Activated CD8-positive, alpha-beta memory T cell treated with anti-CD3 and anti-CD28 coated beads, Interleukin-2, amount 50 U/mL, for 48 hours (primary cell): Measurements from ENCODE around the gene CARD9.
"Not testable (repeated sequence)": the region's sequence is repeated elsewhere in the genome, so short reads cannot be mapped to it uniquely, and the experiment has no call there.

Source experiments
- DNase-seq: peaks from one replicate; pipeline ENCODE4 v3.0.0-alpha.2; 2020

The CARD9 gene

DNA sequence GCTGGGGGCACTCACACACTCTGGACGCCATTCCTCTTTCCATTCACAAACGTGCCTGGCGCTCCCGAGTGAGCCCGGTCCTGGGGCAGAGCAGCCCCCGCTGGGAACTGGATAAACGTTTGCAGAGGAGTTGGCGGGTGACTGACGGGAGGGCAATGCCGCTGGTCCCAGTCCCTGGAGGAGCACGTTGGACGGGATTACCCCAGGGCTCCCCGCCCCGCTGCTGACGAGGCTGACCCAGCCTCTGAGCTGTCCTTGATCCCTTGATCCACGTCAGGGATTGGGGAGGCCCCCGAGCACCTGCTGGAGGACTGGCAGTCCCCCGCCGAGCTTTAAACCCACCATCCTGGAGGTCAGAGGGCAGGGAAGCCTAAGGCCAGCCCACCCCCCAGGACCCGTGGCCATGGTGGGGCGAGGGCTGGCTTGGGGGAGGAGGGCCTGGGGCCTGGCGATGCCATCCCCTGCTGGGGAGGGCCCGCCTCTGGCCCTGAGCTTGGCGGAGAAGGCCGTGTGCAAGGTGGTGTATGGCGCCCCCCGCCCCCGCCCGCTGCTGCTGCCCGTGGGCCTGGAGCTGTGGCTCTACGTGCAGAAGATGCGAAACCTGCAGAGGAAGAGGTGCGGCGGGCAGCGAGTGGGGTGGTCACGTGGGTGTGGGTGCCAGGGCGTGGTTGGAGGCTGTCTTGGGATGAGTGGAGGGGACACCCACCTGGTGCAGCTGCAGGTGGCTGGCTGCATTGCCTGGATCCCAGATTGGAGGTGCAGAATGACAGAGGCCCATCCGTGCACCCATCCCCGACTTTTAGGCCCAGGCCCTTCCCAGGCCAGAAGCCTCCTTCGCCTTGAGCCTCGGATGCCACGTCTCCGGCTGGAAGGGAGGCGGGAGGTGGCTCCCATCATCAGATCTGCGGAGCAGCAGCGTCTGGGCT lies 41.6 kb downstream of the CARD9 start:
- no peak for DNase-seq

DNA sequence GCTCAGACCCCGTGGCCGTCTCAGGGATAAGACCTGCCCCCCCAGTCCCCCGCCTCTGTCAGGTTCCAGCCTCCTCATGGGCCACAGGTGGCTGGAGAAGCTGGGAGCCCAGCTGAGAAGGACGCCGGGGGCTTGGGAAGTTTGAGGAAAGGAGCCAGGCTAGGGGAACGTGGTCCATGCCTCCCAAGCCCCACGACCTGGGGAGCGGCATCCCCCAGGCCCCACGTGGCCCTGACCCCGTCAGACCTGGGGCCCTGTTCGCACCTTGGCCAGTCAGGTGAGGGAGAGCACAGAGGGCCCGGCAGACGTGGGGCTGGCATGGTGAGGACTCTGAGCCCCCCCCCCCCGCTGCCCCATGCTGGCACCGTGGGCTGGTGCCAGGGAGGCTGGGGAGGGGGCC lies 42.4 kb downstream of the CARD9 start:
- no peak for DNase-seq

DNA sequence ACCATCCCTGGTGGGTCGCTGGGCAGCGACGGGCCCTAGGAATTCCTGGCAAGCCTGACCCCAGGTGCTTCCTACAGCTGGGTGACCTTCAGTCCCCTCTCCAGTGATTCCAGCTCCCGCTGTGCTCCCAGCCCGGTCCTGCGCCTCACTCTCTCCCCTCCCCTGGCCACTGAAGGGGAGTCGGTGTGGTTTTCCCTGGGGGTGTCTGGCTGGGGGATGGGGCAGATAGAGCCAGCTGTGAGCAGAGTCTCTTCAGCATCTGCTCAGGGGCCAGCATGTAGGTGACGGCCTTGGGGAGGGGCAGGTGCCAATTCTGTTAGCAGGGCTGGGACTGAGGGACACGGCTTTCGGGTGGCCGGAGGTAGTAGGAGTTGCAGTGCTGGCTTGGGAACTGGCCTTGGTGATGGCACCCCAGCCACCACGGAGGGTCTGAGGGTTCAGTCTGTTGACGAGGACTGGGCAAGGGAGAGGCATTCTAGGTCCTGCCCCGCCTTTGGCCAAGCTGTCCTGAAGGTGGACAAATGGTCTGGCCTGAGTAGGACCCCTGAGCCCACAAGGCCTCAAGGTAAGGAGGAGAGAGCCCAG lies 43.0 kb downstream of the CARD9 start:
- DNase-seq = no peak

DNA sequence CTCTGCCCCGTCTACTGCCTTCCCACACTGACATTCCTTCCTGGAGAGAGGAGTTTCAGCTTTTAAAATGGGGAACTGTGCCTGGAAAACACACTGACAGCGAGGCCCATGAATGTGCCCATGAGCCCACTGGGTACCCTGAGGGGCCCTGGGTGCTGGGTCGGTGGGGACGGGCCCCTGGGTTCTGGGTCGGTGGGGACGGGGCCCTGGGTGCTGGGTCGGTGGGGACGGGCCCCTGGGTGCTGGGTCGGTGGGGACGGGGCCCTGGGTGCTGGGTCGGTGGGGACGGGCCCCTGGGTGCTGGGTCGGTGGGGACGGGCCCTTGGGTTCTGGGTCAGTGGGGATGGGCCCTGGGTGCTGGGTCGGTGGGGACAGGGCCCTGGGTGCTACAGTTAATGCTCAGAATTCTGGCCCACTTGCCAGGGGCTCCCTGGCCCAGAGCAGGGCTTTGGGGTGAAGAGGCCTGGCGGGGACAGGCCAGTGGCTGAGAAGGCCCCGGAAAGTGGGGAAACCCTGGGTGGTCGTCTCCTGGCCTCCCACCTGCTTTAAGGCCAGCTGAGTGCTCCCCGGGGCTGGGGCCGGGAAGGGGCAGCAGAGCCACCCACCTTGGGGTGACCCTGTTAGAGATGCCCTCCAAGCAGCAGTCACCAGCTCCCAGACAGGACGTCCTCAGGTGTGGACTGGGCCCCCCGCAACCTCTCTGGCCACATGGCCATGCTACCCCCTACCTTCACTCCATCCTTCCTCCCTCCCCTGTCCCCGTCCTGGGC lies 43.6 kb downstream of the CARD9 start:
- no peak for DNase-seq

DNA sequence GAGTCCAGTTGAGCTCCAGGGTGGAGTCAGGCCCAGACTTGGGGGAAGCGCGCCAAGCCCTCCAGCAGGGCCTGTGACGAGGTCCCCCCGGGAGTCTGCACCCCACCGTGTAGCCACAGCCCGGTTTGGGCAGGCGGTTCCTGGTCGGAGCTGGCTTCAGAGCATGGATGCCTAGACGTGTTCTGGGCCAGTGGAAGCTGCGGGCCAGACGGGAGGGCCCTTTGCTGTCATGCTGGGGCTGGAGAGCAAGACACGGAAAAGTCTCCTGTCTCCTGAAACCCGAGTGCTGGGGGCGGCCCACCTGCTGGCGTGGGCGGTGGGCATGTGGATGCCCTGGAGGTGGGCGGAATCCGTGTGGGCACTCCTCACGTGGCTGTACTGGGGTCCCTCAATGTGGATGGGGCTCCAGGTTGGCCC lies 44.2 kb downstream of the CARD9 start:
- DNase-seq = no peak

DNA sequence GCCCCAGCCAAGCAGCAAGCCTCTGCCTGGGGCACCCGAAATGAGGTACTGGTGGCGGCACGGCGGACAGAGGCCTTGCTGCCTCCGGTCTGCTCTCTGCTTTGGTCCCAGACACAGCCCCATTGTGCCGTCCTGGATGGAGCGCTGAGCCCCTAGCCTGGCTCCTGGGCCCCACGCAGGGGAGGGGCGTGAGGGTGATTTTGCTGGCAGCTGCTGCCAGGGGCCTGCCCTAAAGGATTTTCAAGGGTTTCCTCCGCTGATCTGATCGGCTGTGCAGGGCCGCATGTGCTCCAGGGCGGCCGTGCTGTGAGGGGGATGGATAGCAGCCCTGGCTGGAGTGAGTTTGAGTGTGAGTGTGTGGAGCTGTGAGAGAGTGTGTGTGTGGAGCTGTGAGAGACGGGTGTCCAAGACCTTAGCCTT lies 44.8 kb downstream of the CARD9 start:
- DNase-seq = no peak

DNA sequence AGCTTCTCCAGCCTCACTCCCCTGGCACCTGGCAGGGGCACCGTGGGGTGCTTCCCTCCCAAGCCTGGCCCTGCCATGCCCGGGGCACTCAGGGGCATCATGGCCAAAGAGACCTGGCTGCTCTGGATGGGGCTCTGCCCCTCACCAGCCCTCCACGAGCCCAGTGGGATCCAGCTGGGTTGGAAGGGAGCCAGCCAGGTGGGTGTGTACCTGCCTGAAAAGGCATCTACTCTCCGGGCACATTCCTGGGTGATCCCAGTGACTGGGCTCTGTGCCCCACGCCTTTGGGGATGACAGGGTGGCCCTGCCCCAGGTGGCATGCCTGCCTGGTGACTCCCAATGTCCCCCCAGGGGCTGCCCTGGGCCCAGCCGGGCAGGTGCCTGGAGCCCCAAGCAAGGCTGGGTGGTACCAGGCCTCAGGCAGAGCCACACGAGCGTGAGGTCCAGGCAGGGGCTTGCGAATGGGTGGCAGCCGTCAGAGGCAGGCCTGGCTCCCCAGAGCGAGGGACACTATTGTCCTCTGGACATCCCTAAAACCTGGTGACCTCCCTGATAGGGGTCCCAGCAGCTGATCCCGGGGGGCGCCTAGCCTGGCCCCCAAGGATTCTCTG lies 45.4 kb downstream of the CARD9 start:
- DNase-seq = peak; percentile 62

DNA sequence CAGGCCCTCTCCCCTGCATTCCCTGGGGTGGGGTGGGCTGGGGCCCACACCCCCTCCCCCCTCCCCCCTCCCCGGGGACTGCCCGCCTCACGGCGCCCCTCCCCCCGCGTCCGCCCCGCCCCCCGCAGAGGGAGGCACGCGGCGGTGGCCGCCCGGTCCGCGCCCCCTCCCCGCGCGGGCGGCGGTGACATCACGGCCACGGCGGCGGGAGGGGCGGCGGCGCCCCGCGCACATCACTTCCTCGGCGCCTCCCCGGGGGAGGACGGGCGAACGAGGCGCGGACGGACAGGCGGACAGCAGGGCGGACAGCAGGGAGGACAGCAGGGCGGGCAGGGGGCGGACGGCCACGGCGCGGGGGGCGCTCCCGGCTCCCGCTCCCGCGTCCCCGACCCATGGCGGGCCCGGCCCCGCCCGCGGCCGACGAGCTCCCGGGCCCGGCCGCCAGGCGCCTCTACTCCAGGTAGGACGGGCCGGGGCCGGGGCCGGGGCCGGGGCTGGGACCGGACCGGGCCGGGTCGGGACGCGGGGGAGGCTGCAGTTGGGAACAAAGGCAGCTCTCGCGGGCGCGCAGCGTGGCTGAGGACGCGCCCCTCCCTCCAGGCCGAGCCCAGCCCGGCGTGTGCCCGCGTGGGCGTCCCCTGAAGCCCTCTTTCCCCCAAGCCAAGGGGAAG lies 46.0 kb downstream of the CARD9 start, which contains the start of gene GPSM1:
GPSM1 (plus strand) TSS at position 236 of the 671 bp plus-strand sequence; CDS start at position 393, 157 bp downstream.
- peak; percentile 65 for DNase-seq

DNA sequence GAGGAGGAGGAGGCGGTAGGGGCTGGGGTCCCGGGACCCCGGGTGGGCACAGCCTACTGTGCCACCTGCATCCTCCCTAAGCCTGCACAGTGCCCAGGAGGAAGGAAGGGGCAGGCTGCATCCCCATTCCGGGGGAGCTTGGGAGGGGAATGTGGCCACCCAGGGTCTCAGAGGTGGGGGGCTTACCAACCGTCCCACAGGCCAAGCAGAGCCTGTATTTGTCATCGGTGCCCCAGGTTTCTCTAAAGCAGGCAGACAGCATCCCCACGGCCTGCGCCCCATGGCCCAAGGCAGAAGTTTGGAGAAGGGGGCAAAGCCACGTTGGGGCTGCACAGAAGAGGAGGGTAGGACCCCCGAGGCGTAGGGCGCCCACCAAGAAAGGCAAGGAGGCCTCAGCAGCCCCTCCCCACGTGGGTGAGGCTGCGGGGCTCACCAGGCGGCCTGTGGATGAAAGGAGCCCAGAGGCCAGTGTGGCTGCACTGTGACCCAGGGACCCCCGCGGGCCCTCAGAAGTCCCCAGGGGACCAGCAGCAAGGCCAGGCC lies 46.6 kb downstream of the CARD9 start:
- DNase-seq = no peak

DNA sequence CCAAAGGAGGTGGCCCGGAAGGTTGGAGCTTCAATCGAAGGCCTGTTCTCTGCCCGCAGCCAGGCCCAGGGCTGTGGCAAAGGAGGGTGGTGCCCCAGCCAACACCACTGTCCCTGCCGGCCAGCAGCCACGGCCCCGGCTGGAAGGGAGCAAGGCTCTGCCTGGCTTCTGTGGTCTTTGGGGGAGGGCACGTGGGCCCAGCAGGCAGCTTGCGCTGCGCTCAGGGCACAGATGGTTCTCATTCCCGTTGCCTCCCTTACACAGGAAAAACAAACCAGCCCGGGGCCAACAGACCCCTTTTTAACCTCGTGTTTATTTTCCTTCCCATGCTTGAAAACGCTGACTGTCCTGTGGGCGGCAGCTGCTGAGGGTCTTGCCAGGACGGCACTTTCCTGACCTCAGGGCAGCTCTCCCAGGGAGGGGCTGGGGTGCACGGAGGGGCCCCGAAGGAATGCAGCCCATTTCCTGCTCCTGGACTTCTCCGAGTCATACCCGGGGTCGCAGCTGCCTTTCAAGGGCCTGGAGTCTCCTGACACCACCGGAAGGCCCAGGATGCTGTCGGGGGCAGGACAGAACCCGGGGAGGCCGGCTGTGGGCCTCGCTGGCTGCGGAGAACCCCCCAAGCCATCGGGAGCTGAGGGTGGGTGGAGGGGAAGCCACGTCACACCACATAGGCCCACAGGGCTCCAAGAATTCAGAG lies 47.3 kb downstream of the CARD9 start:
- no peak for DNase-seq

DNA sequence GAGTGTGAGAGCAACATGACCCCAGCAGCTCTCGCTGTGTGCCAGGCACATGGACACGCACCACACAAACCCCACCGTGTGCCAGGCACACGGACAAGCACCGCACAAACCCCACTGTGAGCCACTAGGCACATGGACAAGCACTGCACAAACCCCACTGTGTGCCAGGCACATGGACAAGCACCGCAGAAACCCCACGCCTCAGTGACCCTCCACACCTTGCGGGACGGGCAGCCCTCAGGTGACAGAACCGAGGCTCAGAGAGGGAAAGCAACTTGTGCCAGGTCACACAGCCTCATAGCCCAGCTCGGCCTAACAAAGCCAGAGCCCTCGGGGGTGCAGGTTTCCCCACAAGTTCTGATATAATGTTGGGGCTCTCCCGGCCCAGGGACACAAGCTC lies 48.1 kb downstream of the CARD9 start:
- DNase-seq = no peak

DNA sequence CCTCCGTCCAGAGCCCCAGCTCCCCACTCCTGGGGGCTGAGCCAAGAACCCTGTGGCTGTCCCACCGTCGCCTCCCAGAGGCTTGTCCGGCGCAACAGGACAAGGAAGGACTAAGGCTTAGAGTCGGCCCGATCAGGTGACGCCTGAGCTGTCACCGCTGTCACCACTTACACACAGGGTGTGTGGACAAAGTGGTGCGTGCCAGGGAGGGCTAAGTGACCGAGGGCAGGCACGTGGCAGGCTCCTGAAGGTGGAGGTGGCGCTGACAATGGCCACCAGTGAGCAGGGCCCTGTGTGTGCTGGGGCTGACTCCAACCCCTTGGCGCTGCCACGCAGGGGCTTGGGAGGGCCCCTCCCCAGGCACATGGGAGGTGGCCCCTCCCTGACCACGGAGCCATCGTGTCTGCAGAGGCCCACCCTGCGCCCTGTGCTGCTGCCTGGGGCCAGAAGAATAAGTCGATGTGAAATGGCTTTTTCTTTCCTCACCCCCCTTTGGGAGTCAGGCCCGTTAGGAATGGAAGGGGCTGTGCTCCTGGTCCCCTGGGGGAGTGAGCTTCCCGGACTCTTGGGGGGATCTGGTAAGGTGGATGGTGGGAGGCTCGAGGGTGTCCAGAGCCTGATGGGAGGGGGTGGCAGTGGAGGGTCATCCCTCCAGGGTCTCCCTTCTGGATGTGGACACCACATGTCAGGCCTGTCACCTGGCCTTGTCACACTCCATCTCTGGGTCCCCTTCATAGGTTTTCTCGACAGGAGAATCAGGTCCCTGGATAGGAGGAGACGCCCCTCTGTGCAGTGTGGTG lies 48.8 kb downstream of the CARD9 start:
- DNase-seq = no peak

DNA sequence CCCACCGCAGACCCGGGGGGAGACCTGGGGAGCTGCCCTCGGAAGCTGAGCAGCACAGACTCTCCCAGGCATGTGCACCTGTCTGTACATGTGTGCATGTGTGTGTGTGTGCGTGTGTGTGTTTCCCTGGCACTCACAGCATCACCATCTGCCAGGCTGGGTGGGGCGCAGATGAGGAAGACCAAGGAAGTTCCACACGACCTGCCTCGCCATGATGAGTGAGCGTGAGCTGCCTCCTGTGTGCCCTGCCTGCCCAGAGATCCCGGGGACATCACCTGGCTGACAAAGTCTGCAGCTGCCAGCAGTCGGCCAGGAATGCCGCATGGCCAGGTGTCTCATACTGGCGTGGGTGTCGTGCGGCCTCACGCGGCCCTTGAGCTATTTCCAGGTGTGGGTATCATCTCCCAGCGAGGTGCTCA lies 50.1 kb downstream of the CARD9 start:
- DNase-seq = no peak

DNA sequence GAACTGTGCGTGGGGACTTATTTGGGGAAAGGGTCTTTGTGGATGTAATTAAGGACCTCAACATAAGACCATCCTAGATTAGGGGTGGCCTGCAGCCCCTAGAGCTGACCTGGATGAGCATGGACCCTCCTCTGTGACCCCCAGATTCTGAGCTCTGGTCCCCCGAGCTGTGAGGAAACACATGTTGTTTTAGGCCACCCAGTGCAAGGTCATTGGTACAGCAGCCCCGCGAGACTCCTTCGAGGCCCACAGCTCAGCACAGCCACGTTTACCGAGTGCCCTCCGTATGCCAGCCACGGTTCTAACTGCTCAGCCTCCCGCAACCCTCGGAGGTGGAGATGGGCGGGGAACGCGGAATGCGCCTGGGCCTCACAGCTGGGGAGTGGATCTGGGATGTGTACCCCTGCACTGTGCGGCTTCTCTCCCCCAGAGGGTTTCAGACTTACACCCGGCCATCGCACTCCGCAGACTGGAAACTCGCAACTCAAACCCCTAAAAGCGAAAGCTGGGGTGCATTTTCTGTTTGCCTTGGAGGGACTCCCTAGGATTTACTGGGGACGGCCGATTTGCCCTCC lies 50.6 kb downstream of the CARD9 start:
- no peak for DNase-seq

DNA sequence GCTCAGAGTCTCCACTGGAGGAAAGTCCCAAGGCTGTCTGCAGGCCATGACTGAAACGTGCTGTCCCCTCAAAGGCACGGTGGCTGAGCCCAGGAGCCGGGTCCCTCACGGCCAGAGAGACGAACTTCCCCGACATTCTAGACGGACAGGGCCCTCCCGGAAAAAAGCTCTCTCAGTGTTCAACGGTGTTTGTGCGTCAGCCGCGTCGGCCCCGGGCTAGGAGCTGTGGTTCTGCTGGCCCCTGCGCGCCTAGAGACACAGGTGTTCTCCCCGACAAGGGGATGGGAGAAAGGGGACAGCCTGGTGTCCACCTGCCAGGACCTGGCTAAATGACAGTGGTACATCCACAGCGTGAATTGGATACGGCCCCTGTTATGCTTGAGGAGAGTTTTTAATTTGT lies 51.9 kb downstream of the CARD9 start:
- no peak for DNase-seq

DNA sequence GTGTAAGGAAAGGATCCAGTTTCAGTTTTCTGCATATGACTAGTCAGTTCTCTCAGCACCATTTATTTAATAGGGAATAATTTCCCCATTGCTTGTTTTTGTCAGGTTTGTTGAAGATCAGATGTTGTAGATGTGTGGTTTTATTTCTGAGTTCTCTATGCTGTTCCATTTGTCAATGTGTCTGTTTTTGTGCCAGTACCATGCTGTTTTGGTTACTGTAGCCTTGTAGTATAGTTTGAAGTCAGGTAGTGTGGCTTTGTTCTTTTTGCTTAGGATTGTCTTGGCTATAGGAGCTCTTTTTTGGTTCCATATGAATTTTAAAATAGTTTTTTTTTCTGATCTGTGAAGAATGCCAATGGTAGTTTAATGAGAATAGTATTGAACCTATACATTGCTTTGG lies 52.5 kb downstream of the CARD9 start:
- not testable (repeated sequence) for DNase-seq

DNA sequence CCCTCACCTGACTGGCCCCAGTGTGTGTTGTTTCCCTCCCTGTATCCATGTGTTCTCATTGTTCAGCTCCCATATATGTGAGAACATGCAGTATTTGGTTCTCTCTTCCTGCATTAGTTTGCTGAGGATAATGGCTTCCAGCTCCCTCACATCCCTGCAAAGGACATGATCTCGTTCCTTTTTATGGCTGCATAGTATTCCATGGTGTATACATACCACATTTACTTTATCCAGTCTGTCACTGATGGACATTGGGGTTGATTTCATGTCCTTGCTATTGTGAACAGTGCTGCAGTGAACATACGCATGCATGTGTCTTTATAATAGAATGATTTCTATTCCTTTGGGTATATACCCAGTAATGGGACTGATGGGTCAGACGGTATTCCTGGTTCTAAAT lies 53.5 kb downstream of the CARD9 start:
- not testable (repeated sequence) for DNase-seq

DNA sequence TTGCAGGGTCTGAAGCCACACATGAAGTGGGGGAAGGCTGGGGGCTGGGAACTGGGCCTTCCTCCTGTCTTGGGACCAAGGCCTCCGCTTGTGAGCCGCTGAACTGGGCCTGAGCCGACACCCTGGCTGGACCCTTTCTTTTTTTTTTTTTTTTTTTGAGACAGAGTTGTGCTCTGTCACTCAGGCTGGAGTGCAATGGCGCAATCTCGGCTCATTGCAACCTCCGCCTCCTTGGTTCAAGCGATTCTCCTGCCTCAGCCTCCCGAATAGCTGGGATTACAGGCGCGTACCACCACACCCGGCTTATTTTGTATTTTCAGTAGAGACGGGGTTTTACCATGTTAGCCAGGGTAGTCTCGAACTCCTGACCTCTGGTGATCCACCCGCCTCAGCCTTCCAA lies 54.2 kb downstream of the CARD9 start:
- DNase-seq = not testable (repeated sequence)

DNA sequence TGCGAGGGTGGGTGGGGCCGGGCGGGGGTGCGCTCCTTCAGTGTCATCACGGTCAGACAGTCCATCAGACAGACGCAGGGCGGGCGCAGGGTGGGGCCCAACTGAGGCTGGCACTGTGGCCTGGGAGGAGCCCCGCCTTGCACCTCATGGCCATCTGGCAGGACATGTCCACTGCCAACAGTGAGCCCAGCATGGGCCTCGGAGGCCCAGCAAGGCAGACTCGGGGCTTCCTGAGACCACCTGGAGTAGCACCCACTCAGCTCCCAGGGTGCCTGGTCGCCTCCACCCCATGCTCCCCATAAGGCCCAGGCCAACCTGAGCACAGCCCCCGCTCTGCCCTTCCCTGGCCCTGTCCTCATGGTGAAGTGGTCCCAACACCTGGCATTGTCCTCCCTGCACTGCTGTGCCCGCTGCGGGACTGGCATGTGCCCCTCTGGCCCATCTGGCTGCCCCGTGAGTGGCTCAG lies 54.7 kb downstream of the CARD9 start:
- DNase-seq = no peak

DNA sequence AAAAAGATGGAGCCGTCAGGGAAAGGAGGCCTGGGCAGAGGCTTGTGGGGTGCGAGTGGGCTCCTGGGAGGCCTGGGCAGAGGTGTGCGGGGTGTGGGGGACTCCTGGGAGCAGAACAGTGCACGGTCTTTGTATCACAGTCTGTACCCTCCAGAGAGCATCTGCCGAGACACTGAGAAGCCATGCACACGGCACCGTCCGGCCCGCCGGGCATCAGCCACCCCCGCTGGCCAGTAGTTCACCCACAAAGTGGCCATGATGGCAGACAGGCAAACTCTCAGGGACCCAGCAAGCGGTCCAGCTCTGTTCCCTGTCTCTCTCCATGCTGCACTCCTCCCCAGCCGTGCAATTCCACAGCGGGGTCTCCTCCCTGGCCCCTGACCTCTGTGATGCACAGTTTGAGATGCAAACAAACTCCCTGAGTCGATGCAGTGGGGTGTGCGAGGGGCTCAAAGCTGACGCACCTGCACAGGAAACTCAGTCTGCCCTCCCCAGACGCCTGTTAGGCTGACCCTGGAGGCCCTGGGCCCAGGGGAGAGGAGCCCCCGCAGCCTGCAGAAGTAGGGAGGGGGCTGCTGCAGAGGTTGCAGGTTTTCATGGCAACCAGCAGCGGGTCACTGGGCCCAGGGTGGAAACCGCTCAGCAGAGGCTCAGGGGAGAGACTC lies 55.2 kb downstream of the CARD9 start:
- no peak for DNase-seq
